PC-3 (cell line): Measurements from ENCODE around the gene FSTL3. TPM values are rescaled to one million over a fixed set of nuclear protein-coding genes. Genes with fewer than 3 reads are reported as not detected.

Experiments
- ATAC-seq: fragments of 200-7000 bp; cut with Tn5 transposase; 2 replicates; pipeline ENCODE4 v1.9.1; 2020; ENCODE audit warnings: mild to moderate bottlenecking, moderate library complexity
- BruUV-seq: library from RNA; stranded (reverse); fragments of 400-500 nt; replicated peaks from 2 replicates; lab custom pipeline; 2021; lab: Mats Ljungman, UMichigan
- CTCF ChIA-PET: fragments of 300-600 bp; sonication (Branson Sonifier 250); formaldehyde crosslinking; loops from one replicate; lab custom pipeline; 2022; ENCODE audit warnings: antibody characterized with exemption; lab: Charles Lee
- POLR2A ChIA-PET: fragments of 300-600 bp; sonication (Branson Sonifier 250); formaldehyde crosslinking; loops from one replicate; lab custom pipeline; 2022; ENCODE audit warnings: antibody characterized with exemption; ENCODE audit not compliant: unreplicated experiment; lab: Charles Lee
- DNase-seq: peaks from one replicate; pipeline ENCODE4 v3.0.0-alpha.2; 2015
- H2AFZ ChIP-seq: fragments of 300-600 bp; sonication (generic); 2 replicates; pipeline ENCODE4 v1.6.0; 2016; ENCODE audit warnings: antibody characterized with exemption, low read length
- H3F3A ChIP-seq: fragments of 300-600 bp; sonication (generic); one replicate; pipeline ENCODE4 v1.6.0; 2017; ENCODE audit warnings: antibody characterized with exemption, low read length, control low read depth, mild to moderate bottlenecking; ENCODE audit not compliant: unreplicated experiment
- H3K27ac ChIP-seq: fragments of 300-600 bp; sonication (generic); 2 replicates; pipeline ENCODE4 v1.5.1; 2016; ENCODE audit warnings: mild to moderate bottlenecking, low read length
- H3K27me3 ChIP-seq: fragments of 300-600 bp; sonication (generic); 2 replicates; pipeline ENCODE4 v1.6.1; 2016; ENCODE audit warnings: low read length, mixed read lengths
- H3K36me3 ChIP-seq: fragments of 300-600 bp; sonication (generic); 2 replicates; pipeline ENCODE4 v1.6.1; 2016; ENCODE audit warnings: low read depth, mixed run types, low read length, mixed read lengths
- H3K4me1 ChIP-seq: fragments of 300-600 bp; sonication (generic); 2 replicates; pipeline ENCODE4 v1.5.1; 2016; ENCODE audit warnings: low read length; ENCODE audit not compliant: insufficient read depth
- H3K4me2 ChIP-seq: fragments of 300-600 bp; sonication (generic); 2 replicates; pipeline ENCODE4 v1.6.0; 2016; ENCODE audit warnings: low read length
- H3K4me3 ChIP-seq: fragments of 300-600 bp; sonication (generic); 2 replicates; pipeline ENCODE4 v1.5.1; 2016; ENCODE audit warnings: mild to moderate bottlenecking, low read length, mixed read lengths
- H3K79me2 ChIP-seq: fragments of 300-600 bp; sonication (generic); 2 replicates; pipeline ENCODE4 v1.6.1; 2017; ENCODE audit warnings: low read length, mixed read lengths
- H3K9ac ChIP-seq: fragments of 300-600 bp; sonication (generic); 2 replicates; pipeline ENCODE4 v1.6.0; 2016; ENCODE audit warnings: mild to moderate bottlenecking, low read length
- H3K9me2 ChIP-seq: fragments of 300-600 bp; sonication (generic); replicated peaks from 2 replicates; pipeline ENCODE4 v1.6.1; 2016; ENCODE audit warnings: mixed run types, low read length, mixed read lengths
- H3K9me3 ChIP-seq: fragments of 300-600 bp; sonication (generic); 2 replicates; pipeline ENCODE4 v1.6.1; 2016; ENCODE audit warnings: low read length, mixed read lengths
- H4K20me1 ChIP-seq: fragments of 300-600 bp; sonication (generic); 2 replicates; pipeline ENCODE4 v1.6.1; 2016; ENCODE audit warnings: low read length, mixed read lengths
- EZH2 ChIP-seq: fragments of 300-600 bp; sonication (generic); IDR thresholded peaks from one replicate; pipeline ENCODE4 v1.6.1; 2017; ENCODE audit warnings: antibody characterized with exemption, mild to moderate bottlenecking, low read length; ENCODE audit not compliant: unreplicated experiment
- EZH2phosphoT487 ChIP-seq: fragments of 300-600 bp; sonication (generic); IDR thresholded peaks from 2 replicates; pipeline ENCODE4 v1.6.1; 2018; ENCODE audit warnings: mild to moderate bottlenecking, antibody characterized with exemption, low read length, borderline replicate concordance
- intact Hi-C: fragments of 100-400 bp; cut with micrococcal nuclease; formaldehyde crosslinking; loops from 2 replicates; pipeline ENCODE4 v1.9.0; 2023
- total RNA-seq: library from RNA; depleted of rRNA; stranded (reverse); fragments of >200 nt; gene quantifications from 2 replicates; pipeline ENCODE4 v1.2.3, GENCODE V29; 2014
- TF ChIP-seq, protein P1 (sequence below): fragments of 300-600 bp; sonication (generic); conservative IDR thresholded peaks from 2 replicates; pipeline ENCODE4 v1.5.1; 2017; ENCODE audit warnings: antibody characterized with exemption, low read depth, mild to moderate bottlenecking, low read length

Gene FSTL3
- total RNA-seq, 1 experiment from 2014 or later: 53.3 TPM

DNA sequence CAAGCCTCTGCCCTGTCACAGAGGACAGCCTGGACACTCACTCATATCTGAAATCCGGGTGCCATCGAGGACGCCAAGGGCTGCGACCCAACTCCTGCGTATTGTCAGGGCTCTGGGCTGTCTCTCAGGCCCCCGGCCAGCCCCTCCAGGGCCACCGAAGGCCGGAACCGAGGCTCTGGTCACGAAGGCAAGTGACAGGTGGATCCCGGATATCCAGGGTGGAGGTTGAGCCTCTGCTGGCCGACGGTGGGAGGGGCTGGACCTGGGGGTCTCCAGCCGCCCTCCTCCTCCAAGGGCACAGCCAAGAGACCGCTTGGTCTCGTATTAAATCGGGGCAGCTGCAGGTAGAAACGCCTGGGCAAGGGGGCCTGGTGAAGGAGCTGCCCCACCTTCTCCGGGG lies 18.6 kb upstream of the FSTL3 start:
- POLR2A ChIA-PET: no interaction called here
- intact Hi-C loops: no loop called here
- no TSS peak for BruUV-seq
- Histone ChIP-seq H3K27ac (no peak overlapping the region), H4K20me1 (peaks cover 50% of the 10 kb centered on the region), H3K9ac (no peak overlapping the region), H3K27me3 (no peaks in the 10 kb centered on the region), H3F3A (no peaks in the 10 kb centered on the region), H3K9me2 (no peaks in the 10 kb centered on the region), H3K4me3 (no peak overlapping the region), H2AFZ (no peak overlapping the region), H3K79me2 (peaks cover 98% of the 10 kb centered on the region), H3K4me2 (no peak overlapping the region), H3K4me1 (peaks cover 8% of the 10 kb centered on the region), H3K9me3 (no peaks in the 10 kb centered on the region), H3K36me3 (no peaks in the 10 kb centered on the region)
- TF ChIP-seq, protein P1, sequence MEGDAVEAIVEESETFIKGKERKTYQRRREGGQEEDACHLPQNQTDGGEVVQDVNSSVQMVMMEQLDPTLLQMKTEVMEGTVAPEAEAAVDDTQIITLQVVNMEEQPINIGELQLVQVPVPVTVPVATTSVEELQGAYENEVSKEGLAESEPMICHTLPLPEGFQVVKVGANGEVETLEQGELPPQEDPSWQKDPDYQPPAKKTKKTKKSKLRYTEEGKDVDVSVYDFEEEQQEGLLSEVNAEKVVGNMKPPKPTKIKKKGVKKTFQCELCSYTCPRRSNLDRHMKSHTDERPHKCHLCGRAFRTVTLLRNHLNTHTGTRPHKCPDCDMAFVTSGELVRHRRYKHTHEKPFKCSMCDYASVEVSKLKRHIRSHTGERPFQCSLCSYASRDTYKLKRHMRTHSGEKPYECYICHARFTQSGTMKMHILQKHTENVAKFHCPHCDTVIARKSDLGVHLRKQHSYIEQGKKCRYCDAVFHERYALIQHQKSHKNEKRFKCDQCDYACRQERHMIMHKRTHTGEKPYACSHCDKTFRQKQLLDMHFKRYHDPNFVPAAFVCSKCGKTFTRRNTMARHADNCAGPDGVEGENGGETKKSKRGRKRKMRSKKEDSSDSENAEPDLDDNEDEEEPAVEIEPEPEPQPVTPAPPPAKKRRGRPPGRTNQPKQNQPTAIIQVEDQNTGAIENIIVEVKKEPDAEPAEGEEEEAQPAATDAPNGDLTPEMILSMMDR: no peak
- no peak for TF ChIP-seq EZH2
- TF ChIP-seq EZH2phosphoT487: no peak
- no peak for DNase-seq
- ATAC-seq: no peak
- CTCF ChIA-PET: no interaction called here

DNA sequence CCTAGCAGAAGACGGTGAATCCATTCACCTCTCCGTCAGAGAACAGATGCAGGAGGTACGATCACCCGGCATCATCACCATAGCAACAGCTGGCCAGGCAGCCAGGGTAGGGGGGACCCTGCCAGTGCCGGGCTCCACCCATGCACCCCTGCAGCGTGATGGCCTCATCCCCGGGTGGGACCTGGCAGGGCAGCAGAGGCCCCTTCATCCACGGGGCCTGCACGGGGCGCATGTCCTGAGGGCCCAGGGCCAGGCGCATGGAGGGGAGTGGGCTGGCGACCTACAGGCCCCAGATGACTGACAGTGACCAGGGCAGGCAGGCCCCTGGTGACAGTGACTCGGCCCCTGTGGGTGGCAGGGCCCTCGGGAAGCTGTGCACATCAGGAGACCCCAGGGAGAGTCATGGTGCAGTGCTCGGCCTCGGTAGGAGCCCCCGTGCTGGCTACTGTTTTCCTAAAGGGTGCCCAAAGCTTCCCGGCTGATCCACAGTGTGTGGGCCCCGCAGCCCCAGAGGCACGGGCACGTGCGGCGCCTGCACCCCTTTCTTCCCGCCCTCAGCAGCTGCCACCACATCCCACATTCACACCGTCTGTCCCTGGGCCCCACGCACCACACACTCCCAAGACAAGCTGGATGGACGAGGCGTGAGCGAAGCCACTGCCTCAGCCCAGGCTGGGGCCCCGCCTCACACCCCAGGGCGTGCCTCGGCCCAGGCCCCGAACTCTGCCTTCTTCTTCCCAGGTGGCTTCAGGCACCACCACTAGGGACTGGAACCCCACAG lies 17.9 kb upstream of the FSTL3 start:
- CTCF ChIA-PET: no interaction called here
- Histone ChIP-seq H3K27ac (no peak overlapping the region), H3K9me3 (no peaks in the 10 kb centered on the region), H3K27me3 (no peaks in the 10 kb centered on the region), H2AFZ (no peak overlapping the region), H3K79me2 (peaks cover 95% of the 10 kb centered on the region), H3K9me2 (no peaks in the 10 kb centered on the region), H3K4me3 (no peak overlapping the region), H3K4me2 (no peak overlapping the region), H3K4me1 (peaks cover 8% of the 10 kb centered on the region), H3K36me3 (no peaks in the 10 kb centered on the region), H3K9ac (no peak overlapping the region), H3F3A (no peaks in the 10 kb centered on the region), H4K20me1 (peaks cover 50% of the 10 kb centered on the region)
- ATAC-seq: no peak
- intact Hi-C loops: no loop called here
- POLR2A ChIA-PET: no interaction called here
- TF ChIP-seq, protein P1: no peak
- TF ChIP-seq EZH2phosphoT487: no peak
- no peak for TF ChIP-seq EZH2
- DNase-seq: no peak
- no TSS peak for BruUV-seq
